Calu3 (cell line): ENCODE data around the gene GRIA4. TPM values are rescaled to one million over a fixed set of nuclear protein-coding genes. Genes with fewer than 3 reads are reported as not detected.
"Not testable (repeated sequence)": the region's sequence is repeated elsewhere in the genome, so short reads cannot be mapped to it uniquely, and the experiment has no call there.

Experiments used
- BruUV-seq: library from RNA; stranded (reverse); fragments of 400-500 nt; replicated peaks from 2 replicates; lab custom pipeline; 2021; lab: Mats Ljungman, UMichigan
- CTCF ChIA-PET: fragments of 300-600 bp; sonication (Branson Sonifier 250); formaldehyde crosslinking; loops from one replicate; lab custom pipeline; 2022; ENCODE audit warnings: antibody characterized with exemption; lab: Charles Lee
- DNase-seq: peaks from one replicate; pipeline ENCODE4 v3.0.0; 2022
- H3K27ac Mint-ChIP-seq: one replicate; pipeline ENCODE4 v1.8.0; 2022; ENCODE audit warnings: mixed read lengths; ENCODE audit not compliant: unreplicated experiment
- H3K27me3 Mint-ChIP-seq: one replicate; pipeline ENCODE4 v1.8.0; 2022; ENCODE audit warnings: mixed read lengths; ENCODE audit not compliant: unreplicated experiment
- H3K36me3 Mint-ChIP-seq: one replicate; pipeline ENCODE4 v1.8.0; 2022; ENCODE audit warnings: mild to moderate bottlenecking, moderate library complexity, mixed read lengths; ENCODE audit not compliant: insufficient read depth, unreplicated experiment
- H3K4me1 Mint-ChIP-seq: one replicate; pipeline ENCODE4 v1.8.0; 2022; ENCODE audit warnings: mild to moderate bottlenecking, low read depth, mixed read lengths; ENCODE audit not compliant: unreplicated experiment
- H3K4me3 Mint-ChIP-seq: one replicate; pipeline ENCODE4 v1.8.0; 2022; ENCODE audit warnings: mild to moderate bottlenecking, low read depth, moderate library complexity, mixed read lengths; ENCODE audit not compliant: unreplicated experiment
- H3K9me3 Mint-ChIP-seq: one replicate; pipeline ENCODE4 v1.8.0; 2022; ENCODE audit warnings: low read depth, mixed read lengths; ENCODE audit not compliant: unreplicated experiment
- CTCF ChIP-seq: fragments of 200-600 bp; IDR thresholded peaks from one replicate; pipeline ENCODE4 v1.8.0; 2022; ENCODE audit warnings: antibody characterized with exemption; ENCODE audit not compliant: unreplicated experiment
- intact Hi-C: fragments of 100-400 bp; cut with micrococcal nuclease; formaldehyde crosslinking; loops from one replicate; pipeline ENCODE4 v1.10.0; 2022; ENCODE audit not compliant: unreplicated experiment
- total RNA-seq: library from RNA; stranded (reverse); gene quantifications from 2 replicates; pipeline ENCODE4 v1.2.3, GENCODE V29; 2022

Gene GRIA4
- total RNA-seq, 1 experiment from 2014 or later: not detected

- no peak for DNase-seq
- CTCF ChIA-PET: no interaction called here
- H3K27ac Mint-ChIP-seq: no peak overlapping the region
- H3K4me3 Mint-ChIP-seq: no peak overlapping the region
- no peaks in the 10 kb centered on the region for H3K36me3 Mint-ChIP-seq
- no TSS peak for BruUV-seq
- no peak for TF ChIP-seq CTCF
- H3K9me3 Mint-ChIP-seq: no peaks in the 10 kb centered on the region
- H3K27me3 Mint-ChIP-seq: no peaks in the 10 kb centered on the region
- H3K4me1 Mint-ChIP-seq: no peaks in the 10 kb centered on the region
- intact Hi-C loops: no loop called here
Measured at GRCh38 chr11:105870516-105871113, 260.7 kb downstream of the GRIA4 start.

GRCh38 chr11:105878510-105878909, 268.6 kb downstream of the GRIA4 start:
- Mint-ChIP-seq H3K4me3 (no peak overlapping the region), H3K27me3 (no peaks in the 10 kb centered on the region), H3K9me3 (peaks cover 6% of the 10 kb centered on the region), H3K4me1 (no peaks in the 10 kb centered on the region), H3K27ac (no peak overlapping the region), H3K36me3 (no peaks in the 10 kb centered on the region)
- no TSS peak for BruUV-seq
- no peak for DNase-seq
- TF ChIP-seq CTCF: no peak
- CTCF ChIA-PET: no interaction called here
- intact Hi-C loops: no loop called here

- BruUV-seq, H3K4me3 Mint-ChIP-seq, H3K36me3 Mint-ChIP-seq, H3K27me3 Mint-ChIP-seq, H3K27ac Mint-ChIP-seq, DNase-seq, CTCF ChIA-PET, H3K4me1 Mint-ChIP-seq, H3K9me3 Mint-ChIP-seq, intact Hi-C loops: not testable (repeated sequence)
Measured at GRCh38 chr11:105878927-105879326, 269.1 kb downstream of the GRIA4 start.

DNA sequence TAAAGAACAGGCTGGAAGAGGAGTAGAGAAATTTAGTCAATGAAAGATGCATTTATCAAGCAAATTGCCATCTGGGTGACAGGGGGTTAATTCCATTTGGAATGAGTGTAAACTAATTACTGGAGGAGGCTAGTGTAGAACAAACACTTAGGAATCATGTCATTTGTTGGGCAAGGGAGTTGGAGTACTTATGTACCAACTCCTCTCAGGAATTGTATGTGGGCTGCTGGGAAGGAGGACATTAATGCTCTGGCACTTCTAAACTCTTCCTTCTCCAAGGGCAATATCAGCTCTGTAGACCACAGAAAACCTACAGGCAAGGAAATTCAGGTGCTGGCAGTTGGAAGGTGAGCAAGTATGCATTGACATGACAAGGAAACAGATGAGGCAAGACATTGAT, 271.2 kb downstream of the GRIA4 start:
- no peak for DNase-seq
- Mint-ChIP-seq H3K36me3 (no peaks in the 10 kb centered on the region), H3K9me3 (peaks cover 6% of the 10 kb centered on the region), H3K4me1 (no peaks in the 10 kb centered on the region), H3K27ac (no peak overlapping the region), H3K27me3 (no peaks in the 10 kb centered on the region), H3K4me3 (no peak overlapping the region)
- CTCF ChIA-PET: no interaction called here
- BruUV-seq: no TSS peak
- TF ChIP-seq CTCF: no peak
- intact Hi-C loops: no loop called here

DNA sequence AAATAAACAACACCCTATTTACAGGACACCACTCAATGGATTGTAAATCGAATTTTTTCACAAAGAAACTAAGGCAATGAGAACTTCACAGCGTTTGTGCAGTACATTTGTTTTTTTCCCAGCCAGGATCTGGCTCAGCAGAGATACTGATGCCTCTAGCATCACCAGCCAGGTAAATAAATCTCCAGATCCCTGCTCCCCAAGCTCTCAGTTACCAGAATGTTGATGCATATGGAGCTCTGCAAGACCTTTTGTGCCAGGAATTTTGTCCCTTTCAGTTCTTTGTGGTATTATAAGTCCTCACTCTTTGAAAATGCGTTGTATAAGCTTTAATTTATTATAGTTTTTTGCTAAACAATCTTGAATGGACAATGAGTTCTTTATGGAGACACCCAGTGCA, 274.6 kb downstream of the GRIA4 start:
- Mint-ChIP-seq H3K36me3 (no peaks in the 10 kb centered on the region), H3K27me3 (no peaks in the 10 kb centered on the region), H3K27ac (no peak overlapping the region), H3K4me1 (no peaks in the 10 kb centered on the region), H3K4me3 (no peak overlapping the region), H3K9me3 (no peaks in the 10 kb centered on the region)
- intact Hi-C loops: no loop called here
- no peak for TF ChIP-seq CTCF
- DNase-seq: no peak
- CTCF ChIA-PET: no interaction called here
- no TSS peak for BruUV-seq
